HG02943 (cell line): Measurements from ENCODE around the gene GPR55.

Experiments
- ATAC-seq: cut with Tn5 transposase; IDR thresholded peaks from one replicate; pipeline ENCODE4 v1.9.1; 2021; ENCODE audit warnings: mild to moderate bottlenecking, low read depth, moderate library complexity; ENCODE audit not compliant: unreplicated experiment

GPR55 gene

GRCh38 chr2:230951396-230951795, 26.4 kb upstream of the GPR55 start:
- no peak for ATAC-seq

DNA sequence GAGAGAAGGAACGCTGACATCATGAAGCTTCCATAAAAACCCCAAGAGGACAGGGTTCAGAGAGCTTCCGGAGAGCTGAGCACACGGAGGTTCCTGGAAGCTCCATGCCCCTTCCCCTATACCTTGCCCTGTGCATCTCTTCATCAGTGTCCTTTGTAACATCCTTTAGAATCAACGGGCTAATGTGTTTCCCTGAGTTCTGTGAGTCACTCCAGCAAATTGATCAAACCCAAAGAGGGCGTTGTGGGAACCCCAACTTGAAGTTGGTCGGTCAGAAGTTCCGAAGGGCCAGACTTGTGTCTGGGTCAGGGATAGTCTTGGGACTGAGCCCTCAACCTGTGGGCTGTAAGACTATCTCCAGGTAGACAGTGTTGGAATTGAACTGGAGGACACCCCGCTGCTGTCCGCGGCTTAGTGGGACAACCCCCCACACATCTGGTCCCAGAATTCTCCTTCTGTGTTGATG, 25.9 kb upstream of the GPR55 start:
- no peak for ATAC-seq

DNA sequence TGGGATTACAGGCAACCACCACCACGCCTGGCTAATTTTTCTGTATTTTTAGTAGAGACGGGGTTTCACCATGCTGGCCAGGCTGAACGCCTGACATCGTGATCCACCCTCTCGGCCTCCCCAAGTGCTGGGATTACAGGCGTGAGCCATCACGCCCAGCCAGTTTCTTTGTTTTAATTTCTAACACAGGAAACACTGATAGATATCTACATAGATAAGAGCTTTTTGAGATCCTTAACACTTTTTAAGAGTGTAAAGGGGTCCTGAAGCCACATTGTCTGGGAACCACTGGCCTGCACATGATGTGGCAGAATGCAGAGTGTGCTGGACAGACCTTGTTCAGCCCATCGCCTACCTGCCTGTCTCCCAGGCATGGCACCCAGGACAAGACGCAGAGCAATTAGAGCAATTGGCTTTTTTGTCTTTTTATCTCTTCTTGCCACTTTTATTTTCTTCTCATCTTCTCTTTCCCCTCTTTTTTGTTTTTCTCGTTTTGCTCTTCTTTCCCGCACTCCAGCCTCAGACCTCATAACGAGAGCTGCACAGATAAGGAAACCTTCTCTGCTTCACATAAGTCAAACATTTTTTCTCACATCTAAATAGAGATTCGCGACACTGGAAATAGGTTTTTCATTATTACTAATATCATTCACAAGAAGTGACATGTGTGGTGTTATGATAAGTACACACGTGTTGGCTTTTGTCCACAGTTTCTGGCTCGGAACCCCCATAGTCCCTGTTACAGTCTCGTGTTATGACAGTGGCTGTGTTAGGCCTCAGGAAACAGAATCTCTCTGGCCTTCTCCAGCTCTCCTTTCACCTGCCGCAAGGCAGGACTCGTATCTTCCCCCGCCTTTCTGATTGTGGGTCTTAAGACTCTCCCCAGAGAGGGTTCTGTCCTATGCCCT, 25.2 kb upstream of the GPR55 start:
- peak; percentile 41 for ATAC-seq

- peak; percentile 38 for ATAC-seq
Observed at GRCh38 chr2:230947908-230948365, 22.9 kb upstream of the GPR55 start.

GRCh38 chr2:230947235-230947576, 22.2 kb upstream of the GPR55 start:
- no peak for ATAC-seq

- ATAC-seq = no peak
Observed at GRCh38 chr2:230946429-230947234, 21.6 kb upstream of the GPR55 start.

- ATAC-seq = no peak
Observed at GRCh38 chr2:230944757-230945372, 19.8 kb upstream of the GPR55 start.

DNA sequence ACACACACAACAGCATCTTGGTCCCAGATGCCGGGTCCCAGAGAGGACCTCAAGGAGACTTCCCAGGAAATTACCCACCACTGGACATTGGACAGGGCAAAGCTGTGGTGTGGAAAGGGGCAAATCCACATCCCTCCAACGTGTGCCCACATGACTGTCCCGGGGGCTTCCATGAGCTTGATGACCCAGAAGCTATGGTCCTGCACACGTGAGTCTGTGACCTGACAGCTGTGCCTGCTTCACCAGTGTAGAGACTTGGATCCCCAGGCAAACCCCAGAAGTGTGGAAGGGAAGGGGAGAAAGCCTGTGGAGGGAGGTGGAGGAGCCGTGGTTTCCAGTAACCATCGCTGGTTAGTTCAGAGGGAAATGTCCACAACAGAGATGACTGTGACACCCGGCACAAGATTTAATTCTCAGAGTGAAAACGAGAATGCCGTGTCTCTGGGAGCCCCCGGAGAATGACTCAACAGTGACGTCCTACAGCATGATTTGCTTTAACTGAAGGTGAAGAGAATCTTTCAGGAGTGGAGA, 19.1 kb upstream of the GPR55 start:
- ATAC-seq = peak; percentile 33

GRCh38 chr2:230942920-230943896, 18.2 kb upstream of the GPR55 start:
- peak; percentile 58 for ATAC-seq

DNA sequence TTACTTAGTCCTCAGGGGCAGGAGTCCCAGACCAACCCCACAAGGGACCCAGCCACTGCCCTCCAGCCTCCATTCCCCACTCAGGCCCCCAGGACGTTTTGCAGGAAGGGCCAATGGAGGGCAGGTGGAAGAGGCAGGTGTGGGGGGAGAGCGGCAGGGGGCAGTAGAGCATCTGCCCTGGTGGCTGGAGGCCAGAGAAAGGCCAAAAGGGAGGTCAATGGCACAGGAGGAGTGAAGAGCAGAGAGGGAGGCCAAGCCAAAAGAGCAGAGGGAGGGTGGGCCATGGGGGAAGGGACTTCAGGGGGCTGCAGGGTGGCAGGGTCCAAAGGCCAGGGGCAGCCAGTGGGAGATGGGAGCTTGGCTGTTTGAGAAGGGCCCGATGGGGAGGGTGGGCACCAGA, 17.3 kb upstream of the GPR55 start:
- no peak for ATAC-seq

DNA sequence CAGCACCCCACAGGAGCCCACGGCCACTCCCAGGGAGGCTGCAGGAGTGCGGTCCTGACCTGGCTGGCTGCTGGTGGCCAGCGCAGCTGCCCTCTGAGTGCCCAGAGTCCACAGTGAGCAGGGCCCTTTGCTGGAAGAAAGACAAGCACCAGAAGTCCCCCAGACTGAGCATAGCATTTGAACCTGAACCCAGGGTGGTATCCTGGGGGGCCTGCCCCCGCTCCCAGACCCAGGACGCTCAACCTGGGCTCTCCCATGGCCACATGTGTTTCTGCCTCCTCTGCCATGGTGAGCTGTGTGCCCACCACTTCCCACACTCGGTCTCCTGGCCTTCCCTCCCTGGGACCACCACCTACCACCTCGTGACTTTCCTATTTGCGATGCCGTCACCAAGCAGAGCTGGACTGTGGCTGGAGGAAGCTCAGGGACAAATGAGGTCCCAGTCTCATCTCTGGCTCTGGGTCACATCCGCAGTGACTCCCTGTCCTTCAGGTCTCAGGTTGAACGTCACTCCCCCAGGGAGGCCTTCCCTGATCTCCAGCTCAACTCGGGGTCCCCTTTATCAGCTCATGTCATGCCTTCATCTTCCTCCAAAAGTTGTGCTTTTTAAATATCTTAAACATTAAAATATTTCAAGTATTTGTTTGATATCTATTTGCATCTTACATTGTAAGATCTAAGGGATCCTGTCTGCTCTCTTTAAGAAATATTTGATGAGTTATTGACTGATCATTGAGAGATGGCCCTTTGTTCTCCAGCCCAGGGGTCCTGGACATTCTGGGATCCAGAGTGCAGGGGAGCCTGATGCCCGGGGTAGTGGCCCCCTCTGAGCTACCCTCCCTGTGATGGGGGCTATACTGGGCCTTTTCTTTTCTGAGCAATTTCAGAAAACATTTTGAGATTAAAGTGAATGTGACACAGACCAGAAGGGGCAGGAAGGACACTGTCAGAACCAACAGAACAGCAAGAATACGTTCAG, 16.4 kb upstream of the GPR55 start:
- ATAC-seq = no peak

GRCh38 chr2:230940471-230940815, 15.4 kb upstream of the GPR55 start:
- no peak for ATAC-seq

GRCh38 chr2:230939691-230940470, 14.8 kb upstream of the GPR55 start:
- no peak for ATAC-seq

DNA sequence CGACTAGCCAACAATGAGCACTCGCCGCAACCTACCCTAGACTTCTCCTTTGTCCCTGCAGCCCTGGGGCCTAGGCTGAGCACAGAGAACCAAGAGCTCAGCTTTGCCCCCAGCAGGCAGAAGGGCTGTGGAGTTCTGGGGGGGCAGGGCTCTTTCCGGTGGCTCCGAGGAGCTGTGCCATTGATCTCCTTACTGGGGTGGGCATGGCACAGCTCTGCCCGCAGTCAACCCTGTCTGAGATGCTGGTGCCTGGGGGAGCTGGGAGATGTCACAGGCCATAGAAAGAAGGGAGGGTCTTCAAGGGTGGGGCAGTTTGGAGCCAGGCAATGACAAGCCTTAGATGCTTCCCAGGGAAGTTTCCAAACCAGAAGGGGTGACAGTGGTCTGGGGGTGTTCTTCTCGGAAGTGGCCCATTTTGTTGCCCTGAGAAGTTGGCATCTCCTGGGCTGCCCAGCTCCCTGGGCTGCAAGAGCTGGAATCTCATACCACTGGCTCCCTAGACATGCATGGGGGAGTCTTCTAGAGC, 14.1 kb upstream of the GPR55 start:
- no peak for ATAC-seq

GRCh38 chr2:230938516-230939065, 13.5 kb upstream of the GPR55 start:
- no peak for ATAC-seq

DNA sequence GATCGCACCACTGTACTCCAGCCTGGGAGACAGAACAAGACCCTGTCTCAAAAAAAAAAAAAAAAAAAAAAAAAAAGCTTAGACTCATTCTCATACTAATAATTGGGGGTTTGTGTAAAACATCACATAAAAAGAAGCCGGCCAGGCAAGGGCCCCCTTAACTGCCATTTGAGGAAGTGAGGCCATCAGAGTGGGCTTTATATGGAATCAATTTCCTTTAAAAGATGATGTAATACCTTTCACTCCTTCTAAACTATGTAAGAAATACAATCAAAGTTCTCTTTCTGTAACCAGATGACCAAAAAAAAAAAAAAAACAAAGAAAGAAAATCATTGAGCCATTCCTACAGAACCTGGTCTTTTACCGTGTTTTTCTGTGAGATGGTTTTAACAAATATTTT, 13.1 kb upstream of the GPR55 start:
- no peak for ATAC-seq

- no peak for ATAC-seq
Observed at GRCh38 chr2:230937362-230937761, 12.3 kb upstream of the GPR55 start.
